ENCODE data around the gene EIF2AK3.

Gene EIF2AK3

DNA sequence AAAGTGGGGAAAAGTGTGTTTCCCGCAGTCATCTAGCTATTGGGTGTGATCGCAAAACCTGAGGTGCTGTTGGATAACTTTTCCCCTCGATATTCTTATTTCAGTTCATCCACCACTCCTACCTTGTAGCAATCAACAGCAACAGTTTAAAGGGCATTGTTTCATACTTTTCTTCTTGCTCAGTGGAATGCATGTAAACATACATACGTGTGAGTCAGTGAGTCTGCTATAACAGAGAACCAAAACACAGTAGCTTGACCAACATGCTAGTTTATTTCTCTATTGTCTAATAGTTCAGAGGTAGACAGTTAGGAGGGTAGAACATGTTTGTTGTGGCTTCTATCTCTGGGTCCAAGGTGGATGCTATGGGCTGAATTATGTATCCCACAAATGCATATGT lies 97.2 kb downstream of the EIF2AK3 start:
- no peak overlapping the region for H3K4me3 ChIP-seq (ENCODE audit: low read length in 2 of 2)
- H3K36me3 ChIP-seq (ENCODE audit: control insufficient read depth in 2 of 2, insufficient read depth in 2 of 2, low read length in 2 of 2) = no peaks in the 10 kb centered on the region
- no peaks in the 10 kb centered on the region for H3K4me1 ChIP-seq (ENCODE audit: control insufficient read depth in 2 of 2, insufficient read depth in 2 of 2, low read length in 2 of 2)
- no peak overlapping the region for H3K9ac ChIP-seq (ENCODE audit: low read depth in 1 of 2, low read length in 2 of 2)
- H3K9me3 ChIP-seq (ENCODE audit: control insufficient read depth in 2 of 2, low read length in 2 of 2) = no peaks in the 10 kb centered on the region
- H3K27ac ChIP-seq (ENCODE audit: low read depth in 2 of 2, low read length in 2 of 2) = no peak overlapping the region
- peaks cover 0 to 2% of the 10 kb centered on the region in 2 donors for H3K27me3 ChIP-seq (ENCODE audit: control insufficient read depth in 2 of 2, insufficient read depth in 2 of 2, low read length in 2 of 2)

DNA sequence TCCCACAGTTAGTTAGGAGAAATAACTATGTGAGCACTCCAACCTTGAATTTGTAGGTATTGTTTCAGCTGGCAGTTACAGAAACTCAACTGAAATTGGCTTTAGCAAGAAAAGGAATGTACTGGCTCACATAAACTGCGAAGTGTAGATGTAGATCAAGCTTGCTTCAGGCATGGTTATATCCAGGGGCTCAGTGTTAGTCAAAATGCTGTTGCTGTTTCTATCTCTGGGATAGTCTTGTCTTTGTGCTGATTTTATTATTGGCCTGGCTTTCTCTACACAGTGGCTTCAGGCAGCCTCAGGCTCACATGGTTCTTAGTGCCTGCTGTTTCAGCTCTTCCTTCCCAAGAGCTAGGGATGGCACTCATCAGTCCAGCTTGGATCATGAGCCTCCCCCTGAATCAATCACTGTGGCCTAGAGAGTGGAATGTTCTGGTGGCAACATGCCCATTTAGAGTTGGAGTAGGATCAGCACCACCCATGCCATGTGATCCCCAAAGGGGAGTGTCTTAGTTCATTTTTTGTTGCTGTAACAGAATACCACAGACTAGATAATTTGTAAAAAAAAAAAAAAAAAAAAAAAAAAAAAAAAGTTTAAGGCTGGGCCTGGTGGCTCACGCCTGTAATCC lies 105.7 kb downstream of the EIF2AK3 start:
- Histone ChIP-seq H3K4me1 (ENCODE audit: control insufficient read depth in 2 of 2, insufficient read depth in 2 of 2, low read length in 2 of 2) (no peaks in the 10 kb centered on the region), H3K27ac (ENCODE audit: low read depth in 2 of 2, low read length in 2 of 2) (no peak overlapping the region), H3K9ac (ENCODE audit: low read depth in 1 of 2, low read length in 2 of 2) (no peak overlapping the region), H3K9me3 (ENCODE audit: control insufficient read depth in 2 of 2, low read length in 2 of 2) (no peaks in the 10 kb centered on the region), H3K4me3 (ENCODE audit: low read length in 2 of 2) (no peak overlapping the region), H3K27me3 (ENCODE audit: control insufficient read depth in 2 of 2, insufficient read depth in 2 of 2, low read length in 2 of 2) (peaks cover 0 to 4% of the 10 kb centered on the region in 2 donors), H3K36me3 (ENCODE audit: control insufficient read depth in 2 of 2, insufficient read depth in 2 of 2, low read length in 2 of 2) (no peaks in the 10 kb centered on the region)

DNA sequence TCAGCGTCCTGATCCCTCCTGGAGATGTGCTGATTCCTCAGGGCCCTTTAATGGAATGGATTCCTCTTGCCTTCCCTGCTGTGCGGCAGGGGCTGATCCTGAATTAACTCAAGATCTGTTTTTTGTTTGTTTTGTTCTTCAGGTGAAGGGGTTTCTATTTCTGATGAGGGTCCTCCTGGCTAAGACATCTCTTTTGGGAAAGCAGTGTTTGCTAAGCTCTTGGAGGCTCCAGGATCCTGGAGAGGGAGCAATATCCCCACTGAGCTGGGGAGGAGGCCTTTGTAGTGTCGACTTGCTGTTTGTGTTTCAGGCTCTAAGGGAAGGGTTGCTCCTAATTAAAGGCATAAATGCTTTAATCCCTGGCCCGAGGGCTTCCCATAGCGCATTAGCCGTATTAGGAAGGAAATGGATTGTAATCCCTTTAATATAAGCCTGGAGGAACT lies 109.5 kb downstream of the EIF2AK3 start:
- Histone ChIP-seq H3K36me3 (ENCODE audit: control insufficient read depth in 2 of 2, insufficient read depth in 2 of 2, low read length in 2 of 2) (no peaks in the 10 kb centered on the region), H3K4me1 (ENCODE audit: control insufficient read depth in 2 of 2, insufficient read depth in 2 of 2, low read length in 2 of 2) (no peaks in the 10 kb centered on the region), H3K9ac (ENCODE audit: low read depth in 1 of 2, low read length in 2 of 2) (no peak overlapping the region), H3K4me3 (ENCODE audit: low read length in 2 of 2) (no peak overlapping the region), H3K9me3 (ENCODE audit: control insufficient read depth in 2 of 2, low read length in 2 of 2) (no peaks in the 10 kb centered on the region), H3K27ac (ENCODE audit: low read depth in 2 of 2, low read length in 2 of 2) (no peak overlapping the region), H3K27me3 (ENCODE audit: control insufficient read depth in 2 of 2, insufficient read depth in 2 of 2, low read length in 2 of 2) (peaks cover 0 to 4% of the 10 kb centered on the region in 2 donors)
